NCI-H510A (cell line): ENCODE results near the gene USP48.
"Not testable (repeated sequence)": the region's sequence is repeated elsewhere in the genome, so short reads cannot be mapped to it uniquely, and the experiment has no call there.

Experiments used
- DNase-seq: peaks from one replicate; lab custom pipeline; 2025; lab: John Stamatoyannopoulos, UW

Gene USP48

GRCh38 chr1:21774835-21775549 lies 8.0 kb downstream of the USP48 start:
- DNase-seq: no peak

GRCh38 chr1:21773585-21773984 lies 9.4 kb downstream of the USP48 start:
- DNase-seq: no peak

- DNase-seq: not testable (repeated sequence)
Observed at GRCh38 chr1:21771672-21772071, 11.3 kb downstream of the USP48 start.

GRCh38 chr1:21770602-21771001 lies 12.3 kb downstream of the USP48 start:
- not testable (repeated sequence) for DNase-seq

GRCh38 chr1:21770201-21770600 lies 12.7 kb downstream of the USP48 start:
- DNase-seq: no peak

- DNase-seq: not testable (repeated sequence)
Observed at GRCh38 chr1:21767106-21767505, 15.8 kb downstream of the USP48 start.

GRCh38 chr1:21766210-21766609 lies 16.7 kb downstream of the USP48 start:
- DNase-seq: no peak

GRCh38 chr1:21764615-21765423 lies 18.1 kb downstream of the USP48 start:
- DNase-seq: no peak

GRCh38 chr1:21763694-21764419 lies 19.1 kb downstream of the USP48 start:
- DNase-seq: no peak

GRCh38 chr1:21763236-21763635 lies 19.7 kb downstream of the USP48 start:
- no peak for DNase-seq

- DNase-seq: no peak
Observed at GRCh38 chr1:21762022-21762404, 20.9 kb downstream of the USP48 start.

- DNase-seq: no peak
Observed at GRCh38 chr1:21761052-21761451, 21.9 kb downstream of the USP48 start.

GRCh38 chr1:21759818-21760217 lies 23.1 kb downstream of the USP48 start:
- DNase-seq: no peak

- no peak for DNase-seq
Observed at GRCh38 chr1:21759182-21759581, 23.8 kb downstream of the USP48 start.

GRCh38 chr1:21758614-21759013 lies 24.3 kb downstream of the USP48 start:
- DNase-seq: no peak

GRCh38 chr1:21756393-21757089 lies 26.4 kb downstream of the USP48 start:
- DNase-seq: no peak

- DNase-seq: no peak
Observed at GRCh38 chr1:21755067-21755466, 27.9 kb downstream of the USP48 start.

GRCh38 chr1:21754583-21754982 lies 28.4 kb downstream of the USP48 start:
- DNase-seq: no peak

- DNase-seq: no peak
Observed at GRCh38 chr1:21752186-21752585, 30.8 kb downstream of the USP48 start.

GRCh38 chr1:21751281-21751680 lies 31.7 kb downstream of the USP48 start:
- DNase-seq: no peak

GRCh38 chr1:21750841-21751240 lies 32.1 kb downstream of the USP48 start:
- DNase-seq: no peak

GRCh38 chr1:21749859-21750468 lies 33.0 kb downstream of the USP48 start:
- DNase-seq: no peak
